Activated gamma-delta T cell treated with Interleukin-2 at 50 U/mL for 16 hours (primary cell): Measurements from ENCODE around the gene CCT7.

Experiments
- DNase-seq: peaks from one replicate; pipeline ENCODE4 v3.0.0-alpha.2; 2020

The CCT7 gene

GRCh38 chr2:73297151-73297559 lies 63.0 kb downstream of the CCT7 start:
- no peak for DNase-seq

GRCh38 chr2:73297586-73297985 lies 63.5 kb downstream of the CCT7 start:
- no peak for DNase-seq

- no peak for DNase-seq
These were observed 66.8 kb downstream of the CCT7 start for GRCh38 chr2:73300926-73301325.

- DNase-seq, result no peak
These were observed 67.5 kb downstream of the CCT7 start for GRCh38 chr2:73301636-73302035.
